ENCODE measurements around the gene LRRC53.

The LRRC53 gene

DNA sequence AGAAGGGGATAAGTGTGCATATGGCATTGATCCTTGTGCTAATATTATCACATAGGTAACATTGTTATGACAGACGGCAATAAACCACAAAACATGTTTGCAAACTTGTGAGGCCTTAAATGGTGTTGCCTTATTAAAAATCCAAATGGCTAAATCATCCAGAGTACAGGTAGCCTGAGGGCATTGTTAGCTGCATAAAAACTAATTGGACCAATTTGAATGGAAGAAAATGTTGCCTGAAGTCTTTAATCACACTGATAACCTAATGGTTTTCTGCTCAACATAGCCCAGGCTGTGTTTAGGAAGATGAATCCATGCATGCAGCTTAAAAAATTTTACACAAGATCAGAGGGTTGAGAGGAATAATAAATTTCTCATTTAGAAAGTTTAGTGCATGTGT lies 19.4 kb upstream of the LRRC53 start:
- no peak for DNase-seq (ENCODE audit: low read depth)
- TF ChIP-seq, protein P1, sequence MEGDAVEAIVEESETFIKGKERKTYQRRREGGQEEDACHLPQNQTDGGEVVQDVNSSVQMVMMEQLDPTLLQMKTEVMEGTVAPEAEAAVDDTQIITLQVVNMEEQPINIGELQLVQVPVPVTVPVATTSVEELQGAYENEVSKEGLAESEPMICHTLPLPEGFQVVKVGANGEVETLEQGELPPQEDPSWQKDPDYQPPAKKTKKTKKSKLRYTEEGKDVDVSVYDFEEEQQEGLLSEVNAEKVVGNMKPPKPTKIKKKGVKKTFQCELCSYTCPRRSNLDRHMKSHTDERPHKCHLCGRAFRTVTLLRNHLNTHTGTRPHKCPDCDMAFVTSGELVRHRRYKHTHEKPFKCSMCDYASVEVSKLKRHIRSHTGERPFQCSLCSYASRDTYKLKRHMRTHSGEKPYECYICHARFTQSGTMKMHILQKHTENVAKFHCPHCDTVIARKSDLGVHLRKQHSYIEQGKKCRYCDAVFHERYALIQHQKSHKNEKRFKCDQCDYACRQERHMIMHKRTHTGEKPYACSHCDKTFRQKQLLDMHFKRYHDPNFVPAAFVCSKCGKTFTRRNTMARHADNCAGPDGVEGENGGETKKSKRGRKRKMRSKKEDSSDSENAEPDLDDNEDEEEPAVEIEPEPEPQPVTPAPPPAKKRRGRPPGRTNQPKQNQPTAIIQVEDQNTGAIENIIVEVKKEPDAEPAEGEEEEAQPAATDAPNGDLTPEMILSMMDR (IDR thresholded peaks at IDR 0.05; ENCODE audit: control insufficient read depth, extremely low read depth, insufficient read depth): no peak
- no peak overlapping the region for H3K4me3 ChIP-seq (ENCODE audit: low read depth, low read length)

DNA sequence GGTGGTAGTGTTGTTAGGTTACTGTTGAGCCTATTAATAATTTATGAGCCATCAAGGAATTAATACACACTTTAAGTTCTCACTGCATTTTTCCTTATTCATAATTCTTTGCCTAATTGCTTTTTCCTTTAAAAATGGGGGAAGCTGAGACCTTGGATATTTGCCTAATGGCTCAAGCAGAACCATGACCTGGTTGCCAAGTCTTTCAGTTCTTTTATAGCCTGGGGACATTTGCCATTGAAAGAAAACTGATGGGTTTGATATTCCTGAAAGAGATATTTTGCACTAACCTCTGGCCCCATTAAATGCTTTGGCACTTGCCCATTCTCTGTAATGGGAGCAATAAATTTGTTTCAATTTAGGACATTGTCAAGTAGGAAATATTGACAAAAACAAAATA lies 18.5 kb upstream of the LRRC53 start:
- H3K4me3 ChIP-seq (ENCODE audit: low read depth, low read length): no peak overlapping the region
- no peak for DNase-seq (ENCODE audit: low read depth)
- TF ChIP-seq, protein P1 (IDR thresholded peaks at IDR 0.05; ENCODE audit: control insufficient read depth, extremely low read depth, insufficient read depth): no peak

DNA sequence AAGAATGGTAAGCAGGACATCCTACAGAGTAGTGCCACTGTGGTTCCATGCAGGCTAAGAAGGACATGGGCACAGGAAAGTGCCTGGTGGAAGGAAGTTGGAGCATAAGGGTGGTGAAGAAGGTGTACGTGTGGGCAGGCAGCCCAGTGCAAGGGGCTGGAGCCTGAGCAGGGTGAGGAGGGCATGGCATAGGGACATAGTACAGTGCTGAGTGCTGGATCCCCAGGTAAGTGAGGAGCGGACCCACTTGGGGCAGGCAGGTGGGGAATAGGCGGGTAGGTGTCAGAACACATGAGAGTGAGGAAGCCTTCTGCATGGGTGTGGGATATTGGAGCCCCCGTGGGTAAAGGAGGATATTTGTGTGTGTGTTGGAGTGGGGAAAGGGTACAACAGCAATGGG lies 15.7 kb upstream of the LRRC53 start:
- no peak for DNase-seq (ENCODE audit: low read depth)
- TF ChIP-seq, protein P1 (IDR thresholded peaks at IDR 0.05; ENCODE audit: control insufficient read depth, extremely low read depth, insufficient read depth): no peak

DNA sequence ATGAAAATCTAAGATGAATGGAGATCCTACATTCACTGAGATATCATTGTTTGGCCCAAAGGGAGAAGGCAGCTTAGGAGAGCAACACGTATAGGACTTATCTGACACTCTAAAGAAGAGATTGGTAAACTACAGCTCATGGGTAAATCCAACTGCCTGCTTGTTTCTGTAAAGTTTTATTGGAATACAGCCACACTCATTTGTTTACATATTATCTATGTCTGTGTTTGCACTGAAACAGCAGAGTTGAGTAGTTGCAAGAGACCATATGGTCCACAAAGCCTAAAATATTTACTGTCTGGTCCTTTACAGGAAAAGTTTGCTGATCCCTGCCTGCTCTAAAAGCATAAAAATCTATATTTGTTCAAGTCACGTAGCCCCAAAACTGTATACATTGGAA lies 14.3 kb upstream of the LRRC53 start:
- TF ChIP-seq, protein P1 (IDR thresholded peaks at IDR 0.05; ENCODE audit: control insufficient read depth, extremely low read depth, insufficient read depth): no peak
- DNase-seq (ENCODE audit: low read depth): peak; percentile 36
- H3K4me3 ChIP-seq (ENCODE audit: low read depth, low read length): no peak overlapping the region

More for the DNA sequence above, 15.7 kb upstream of the LRRC53 start:
- no peak overlapping the region for H3K4me3 ChIP-seq (ENCODE audit: low read depth, low read length)

DNA sequence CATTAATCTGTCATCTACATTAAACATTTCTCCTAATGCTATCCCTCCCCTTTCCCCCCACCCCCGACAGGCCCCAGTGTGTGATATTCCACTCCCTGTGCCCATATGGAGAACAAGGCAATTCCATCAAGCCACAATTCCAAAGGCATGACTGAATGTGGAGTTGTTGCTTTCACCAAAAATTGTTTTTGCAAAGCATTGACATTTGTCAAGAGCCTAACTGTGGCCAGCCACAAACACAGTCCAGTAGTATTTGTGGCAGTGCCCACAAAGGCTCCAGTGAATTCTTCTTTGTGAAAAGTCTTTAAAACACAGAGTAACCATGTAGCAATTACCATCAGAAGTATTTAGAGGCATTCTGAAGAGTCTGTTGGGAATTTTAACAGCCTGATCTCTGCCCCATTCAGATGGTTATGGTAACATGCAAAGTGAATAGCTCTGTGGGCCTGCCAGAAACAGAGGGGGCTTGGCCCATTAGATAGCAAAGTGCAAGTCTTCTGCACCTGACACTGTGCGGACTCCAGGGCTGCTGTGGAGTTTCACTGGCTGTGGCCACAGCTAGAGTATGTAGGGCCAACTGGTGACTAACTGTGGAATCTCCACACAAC lies 11.6 kb upstream of the LRRC53 start:
- H3K4me3 ChIP-seq (ENCODE audit: low read depth, low read length): no peak overlapping the region
- TF ChIP-seq, protein P1 (IDR thresholded peaks at IDR 0.05; ENCODE audit: control insufficient read depth, extremely low read depth, insufficient read depth): no peak
- DNase-seq (ENCODE audit: low read depth): no peak

DNA sequence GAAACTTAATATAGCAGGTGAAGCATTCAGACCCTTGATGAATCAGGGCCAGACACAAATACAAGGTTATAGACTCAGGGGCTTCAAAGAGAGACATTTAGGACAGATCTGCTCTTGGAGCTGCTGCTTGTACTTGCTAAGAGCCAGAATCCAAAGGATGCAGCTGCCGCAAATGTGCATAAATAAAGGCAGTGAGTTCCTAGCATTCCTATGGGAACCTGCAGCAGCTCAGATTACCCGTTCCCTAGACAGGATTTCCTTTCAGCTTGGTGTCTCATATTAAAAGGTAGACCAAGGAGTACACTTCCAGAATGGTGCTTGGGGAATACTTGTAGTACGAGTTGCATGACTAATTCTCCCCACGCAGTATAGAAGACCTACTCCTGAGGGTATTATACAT lies 9.7 kb upstream of the LRRC53 start:
- TF ChIP-seq, protein P1 (IDR thresholded peaks at IDR 0.05; ENCODE audit: control insufficient read depth, extremely low read depth, insufficient read depth): no peak
- H3K4me3 ChIP-seq (ENCODE audit: low read depth, low read length): no peak overlapping the region
- no peak for DNase-seq (ENCODE audit: low read depth)

DNA sequence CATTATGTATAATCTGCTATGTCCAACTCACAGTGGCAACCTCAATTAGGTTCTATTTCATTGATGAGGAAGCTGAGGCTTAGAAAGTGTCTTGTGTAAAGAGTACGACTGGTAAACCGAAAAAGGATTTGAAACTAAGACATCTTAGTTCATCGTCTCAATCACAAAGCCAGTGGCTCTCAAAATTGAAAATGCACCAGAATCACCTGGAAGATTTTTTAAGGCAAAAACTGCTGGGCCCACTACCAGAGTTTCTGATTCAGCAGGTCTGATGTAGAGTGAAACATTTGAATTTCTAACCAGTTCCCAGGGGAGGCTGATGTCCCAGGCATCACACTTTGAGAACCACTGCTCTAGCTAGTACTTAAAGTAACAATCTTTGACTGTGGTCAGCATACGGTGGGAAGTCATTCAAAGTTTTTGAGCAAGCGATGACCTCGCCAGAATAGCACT lies 5.2 kb upstream of the LRRC53 start:
- H3K4me3 ChIP-seq (ENCODE audit: low read depth, low read length): no peak overlapping the region
- DNase-seq (ENCODE audit: low read depth): no peak
- TF ChIP-seq, protein P1 (IDR thresholded peaks at IDR 0.05; ENCODE audit: control insufficient read depth, extremely low read depth, insufficient read depth): no peak

Measured in LNCaP clone FGC (cell line).